HepG2 (cell line): ENCODE data around the gene MAP3K14. TPM values are rescaled to one million over a fixed set of nuclear protein-coding genes. Genes with fewer than 3 reads are reported as not detected.

Experiments used
- CEBPG ChIP-seq: IDR thresholded peaks from 2 replicates; pipeline ENCODE4 v1.6.1; 2016
- CSRNP2 ChIP-seq: sonication (generic); formaldehyde crosslinking; conservative IDR thresholded peaks from 2 replicates; pipeline ENCODE4 v1.8.0; 2022; ENCODE audit warnings: low read depth, missing genetic modification reagents
- DMAP1 ChIP-seq: IDR thresholded peaks from 2 replicates; pipeline ENCODE4 v1.6.1; 2016
- MEIS2 ChIP-seq: sonication (generic); formaldehyde crosslinking; IDR thresholded peaks from 2 replicates; pipeline ENCODE4 v1.9.0; 2021; ENCODE audit warnings: mild to moderate bottlenecking, missing genetic modification reagents
- NPAS2 ChIP-seq: sonication (generic); formaldehyde crosslinking; IDR thresholded peaks from 2 replicates; pipeline ENCODE4 v1.8.0; 2022; ENCODE audit warnings: mild to moderate bottlenecking, missing genetic modification reagents, borderline replicate concordance
- NR2C2 ChIP-seq: sonication (generic); formaldehyde crosslinking; IDR thresholded peaks from 2 replicates; pipeline ENCODE4 v1.4.0; 2020; ENCODE audit warnings: missing genetic modification reagents, mild to moderate bottlenecking, moderate library complexity, borderline replicate concordance
- PCBP2 ChIP-seq: fragments of 200-400 bp; formaldehyde crosslinking; optimal IDR thresholded peaks from 2 replicates; pipeline ENCODE3; 2018; ENCODE audit warnings: low read length, low read depth; ENCODE audit not compliant: poor library complexity, severe bottlenecking
- RORA ChIP-seq: sonication (generic); formaldehyde crosslinking; IDR thresholded peaks from 2 replicates; pipeline ENCODE4 v1.5.0; 2020; ENCODE audit warnings: mild to moderate bottlenecking, missing genetic modification reagents, moderate library complexity
- TIGD3 ChIP-seq: sonication (generic); formaldehyde crosslinking; IDR thresholded peaks from 2 replicates; pipeline ENCODE4 v1.5.1; 2020; ENCODE audit warnings: mild to moderate bottlenecking, missing genetic modification reagents, borderline replicate concordance
- ZBTB46 ChIP-seq: sonication (generic); formaldehyde crosslinking; IDR thresholded peaks from 2 replicates; pipeline ENCODE4 v1.4.0; 2020; ENCODE audit warnings: mild to moderate bottlenecking, missing genetic modification reagents, borderline replicate concordance
- ZFYVE20 ChIP-seq: sonication (generic); formaldehyde crosslinking; IDR thresholded peaks from 2 replicates; pipeline ENCODE4 v1.8.0; 2023; ENCODE audit warnings: low read depth, mild to moderate bottlenecking, moderate library complexity, missing genetic modification reagents, borderline replicate concordance
- ZHX2 ChIP-seq, 2 experiments: sonication (generic) in 1 of 2; formaldehyde crosslinking in 1 of 2; IDR thresholded peaks; 2 replicates each; pipeline versions ENCODE4 v1.6.1 to v1.9.0; 2014 to 2022; ENCODE audit warnings: antibody characterized with exemption in 1 of 2, borderline replicate concordance in 1 of 2, inconsistent platforms in 1 of 2, low read depth in 1 of 2, missing genetic modification reagents in 1 of 2
- ZKSCAN8 ChIP-seq: IDR thresholded peaks from 2 replicates; pipeline ENCODE4 v1.6.1; 2016; ENCODE audit warnings: borderline replicate concordance, missing genetic modification reagents, missing compliant biosample characterization
- ZNF34 ChIP-seq: sonication (generic); formaldehyde crosslinking; IDR thresholded peaks from 2 replicates; pipeline ENCODE4 v1.4.0; 2020; ENCODE audit warnings: mild to moderate bottlenecking, missing genetic modification reagents, borderline replicate concordance
- ZNF619 ChIP-seq: sonication (generic); formaldehyde crosslinking; IDR thresholded peaks from 2 replicates; pipeline ENCODE4 v1.4.0; 2020; ENCODE audit warnings: mild to moderate bottlenecking, missing genetic modification reagents
- ZNF720 ChIP-seq: sonication (generic); formaldehyde crosslinking; IDR thresholded peaks from 2 replicates; pipeline ENCODE4 v1.4.0; 2020; ENCODE audit warnings: missing genetic modification reagents
- ZNF777 ChIP-seq: sonication (generic); formaldehyde crosslinking; IDR thresholded peaks from 2 replicates; pipeline ENCODE4 v1.4.0; 2020; ENCODE audit warnings: missing genetic modification reagents
- ZNF780A ChIP-seq: sonication (generic); formaldehyde crosslinking; IDR thresholded peaks from 2 replicates; pipeline ENCODE4 v1.8.0; 2022; ENCODE audit warnings: mild to moderate bottlenecking, missing genetic modification reagents, moderate library complexity
- polyA plus RNA-seq, 8 experiments: library from polyadenylated mRNA; depleted of rRNA in 3 of 8; stranded (reverse) in 7 of 8; unstranded in 1 of 8; fragments of >200 nt; fragmentation: Illumina TruSeq in 4 of 8; extraction: Trizol in 4 of 8; gene quantifications; 2 replicates each; pipeline versions ENCODE4 v1.2.1 to v1.2.3, GENCODE V29; 2011 to 2016; ENCODE audit warnings: low read depth in 4 of 8, missing spikeins in 1 of 8, mixed read lengths in 1 of 8; ENCODE audit not compliant: insufficient read depth in 1 of 8
- total RNA-seq, 5 experiments: library from RNA; depleted of rRNA; stranded (reverse); fragments of >200 nt; fragmentation: Illumina TruSeq; extraction: Trizol; gene quantifications; 2 replicates each; pipeline ENCODE4 v1.2.3, GENCODE V29; 2016; ENCODE audit warnings: low read depth in 1 of 5

The MAP3K14 gene
- total and polyA plus RNA-seq, 2 of the 13 experiments (the other 11 are each of a cell fraction or from before 2014, with no cell fraction given), result 2.6 TPM

GRCh38 chr17:45247429-45248131 lies 69.2 kb downstream of the MAP3K14 start (continued):
- peak; percentile 93 for TF ChIP-seq ZHX2 (IDR thresholded peaks at IDR 0.05; ENCODE audit: low read depth)
- no peak for TF ChIP-seq ZHX2 (CRISPR knock-in tag; IDR thresholded peaks at IDR 0.05; ENCODE audit: borderline replicate concordance)
- 0 out of 2 replicates have a peak, but pooled peaks have one; percentile 31 for TF ChIP-seq DMAP1 (CRISPR knock-in tag)
- no peak for TF ChIP-seq RORA (CRISPR knock-in tag)
- no peak; the same call in 1 of the 2 replicates for TF ChIP-seq NR2C2 (CRISPR knock-in tag)
- TF ChIP-seq TIGD3 (CRISPR knock-in tag), result no peak
- TF ChIP-seq ZNF777, result no peak
- TF ChIP-seq CSRNP2 (CRISPR knock-in tag), result no peak
- no peak for TF ChIP-seq ZNF720 (CRISPR knock-in tag)
- TF ChIP-seq ZKSCAN8, result peak; percentile 46; the same call in 1 of the 2 replicates
- no peak; the same call in 1 of the 2 replicates for TF ChIP-seq ZNF619
- no peak for TF ChIP-seq ZNF34 (CRISPR knock-in tag)
- no peak for TF ChIP-seq ZNF780A (CRISPR knock-in tag)
- TF ChIP-seq CEBPG (CRISPR knock-in tag), result 0 out of 2 replicates have a peak, but pooled peaks have one; percentile 3
- peak; percentile 56; the same call in 1 of the 2 replicates for TF ChIP-seq MEIS2 (CRISPR knock-in tag)
- no peak for TF ChIP-seq ZBTB46
- TF ChIP-seq PCBP2, result no peak
- TF ChIP-seq ZFYVE20 (CRISPR knock-in tag), result no peak
- no peak for TF ChIP-seq NPAS2
